Stimulated activated CD8-positive, alpha-beta memory T cell treated with anti-CD3 and anti-CD28 coated beads, Interleukin-15, amount 100 ng/mL, for 4 hours (primary cell): ENCODE data around the gene SMARCD2.
A peak's percentile ranks its signal among the peaks of the same experiment; 100 is the strongest.
"Not testable (repeated sequence)": the region's sequence is repeated elsewhere in the genome, so short reads cannot be mapped to it uniquely, and the experiment has no call there.

Source experiments
- DNase-seq, 2 donors: peaks; one replicate each; pipeline ENCODE4 v3.0.0-alpha.2; 2020; ENCODE audit warnings: low read depth in 2 of 2

SMARCD2 gene

DNA sequence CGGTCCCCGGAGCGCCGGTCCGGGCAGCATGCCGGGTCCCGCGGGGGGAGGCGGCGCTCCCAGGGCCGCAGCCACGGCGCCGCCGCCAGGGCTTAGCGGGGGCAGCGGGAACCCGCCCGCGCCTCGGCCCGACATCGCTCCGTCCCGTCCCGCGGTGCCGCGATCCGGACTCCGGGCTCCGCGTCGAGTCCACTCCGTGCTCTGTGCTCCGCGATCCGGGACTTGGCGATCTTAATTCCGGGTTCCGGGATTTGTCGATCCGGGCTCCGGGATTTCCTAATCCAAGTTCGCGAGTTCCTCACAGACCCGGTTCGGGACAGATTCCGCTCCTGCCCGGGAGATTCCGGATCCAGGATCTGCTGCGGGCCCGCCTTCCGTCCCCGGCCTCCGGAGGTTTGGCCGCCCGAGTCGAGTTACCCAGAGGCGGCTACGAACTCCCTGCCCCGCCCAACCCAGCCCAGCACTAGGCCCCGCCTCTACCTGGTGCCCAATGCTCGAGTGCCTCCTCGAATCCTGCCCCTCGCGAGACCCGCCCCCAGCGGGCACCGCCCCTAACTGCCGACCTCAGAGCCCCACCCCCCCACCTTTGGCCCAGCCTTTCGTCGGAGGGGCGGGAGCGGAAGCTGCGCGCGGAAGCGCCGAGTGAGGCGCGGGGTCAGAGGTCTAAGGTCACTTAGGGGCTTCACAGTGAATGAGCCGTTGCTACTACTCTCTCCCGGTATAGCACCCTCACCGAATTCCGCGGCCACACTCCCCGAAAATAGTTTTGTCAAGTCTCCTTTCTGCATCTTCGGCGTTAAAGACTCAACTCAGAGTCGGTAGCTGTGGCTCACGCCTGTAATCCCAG lies at the start of gene SMARCD2:
SMARCD2 (minus strand) TSS at position 146 of the 847 bp plus-strand sequence; CDS start at position 135, 11 bp downstream.
- DNase-seq = peak; percentile 97 to 98

GRCh38 chr17:63889026-63889848 lies 46.8 kb upstream of the SMARCD2 start:
- not testable (repeated sequence) for DNase-seq

DNA sequence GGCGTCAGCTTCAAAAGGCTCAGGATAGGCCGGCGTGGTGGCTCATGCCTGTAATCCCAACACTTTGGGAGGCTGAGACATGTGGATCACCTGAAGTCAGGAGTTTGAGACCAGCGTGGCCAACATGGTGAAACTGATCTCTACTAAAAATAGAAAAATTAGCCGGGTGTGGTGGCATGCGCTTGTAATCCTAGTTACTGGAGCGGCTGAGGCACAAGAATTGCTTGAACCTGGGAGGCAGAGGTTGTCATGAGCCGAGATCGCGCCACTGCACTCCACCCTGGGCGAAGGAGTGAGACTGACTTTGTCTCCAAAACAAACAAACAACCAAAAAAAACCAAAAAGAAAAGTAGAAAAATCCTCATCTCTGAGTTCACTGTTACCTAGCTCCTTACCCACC lies 42.6 kb upstream of the SMARCD2 start:
- not testable (repeated sequence) for DNase-seq

- DNase-seq = not testable (repeated sequence)
Measured at GRCh38 chr17:63882626-63883126, 40.2 kb upstream of the SMARCD2 start.

- DNase-seq = peak; percentile 14 to 23
Measured at GRCh38 chr17:63881935-63882601, 39.6 kb upstream of the SMARCD2 start, which contains the start of gene GH2. Gene GH2 (minus strand): TSS chr17:63881944. CDS start chr17:63881801, 143 bp downstream.

DNA sequence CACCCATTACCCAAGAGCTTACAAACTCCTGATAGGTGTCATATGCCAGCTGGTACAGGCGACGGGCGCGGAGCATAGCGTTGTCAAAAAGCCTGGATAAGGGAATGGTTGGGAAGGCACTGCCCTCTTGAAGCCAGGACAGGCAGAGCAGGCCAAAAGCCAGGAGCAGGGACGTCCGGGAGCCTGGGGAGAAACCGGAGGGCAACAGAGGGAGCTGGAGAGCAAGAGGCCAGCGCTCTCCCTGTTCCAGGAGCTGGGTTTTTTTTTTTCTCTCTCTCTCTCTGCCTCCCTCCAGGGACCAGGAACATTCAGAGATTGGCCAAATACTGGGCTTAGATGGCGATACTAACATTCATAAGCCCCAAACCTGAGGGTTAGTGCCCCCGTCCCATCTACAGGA lies 38.9 kb upstream of the SMARCD2 start:
- not testable (repeated sequence) for DNase-seq

DNA sequence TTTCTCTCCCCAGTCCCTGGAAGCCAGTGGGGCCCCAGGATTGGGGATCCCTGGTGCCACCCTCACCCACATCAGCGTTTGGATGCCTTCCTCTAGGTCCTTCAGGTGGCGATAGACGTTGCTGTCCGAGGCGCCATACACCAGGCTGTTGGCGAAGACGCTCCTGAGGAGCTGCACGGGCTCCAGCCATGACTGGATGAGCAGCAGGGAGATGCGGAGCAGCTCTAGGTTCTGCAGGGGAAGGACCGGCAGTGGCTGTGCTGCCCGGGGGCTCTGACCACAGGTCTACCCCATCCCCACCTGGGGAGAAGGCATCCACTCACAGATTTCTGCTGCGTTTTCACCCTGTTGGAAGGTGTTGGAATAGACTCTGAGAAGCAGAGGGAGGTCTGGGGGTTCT lies 38.2 kb upstream of the SMARCD2 start:
- no peak for DNase-seq

- DNase-seq = not testable (repeated sequence)
Measured at GRCh38 chr17:63878413-63878812, 35.9 kb upstream of the SMARCD2 start.

- DNase-seq = not testable (repeated sequence)
Measured at GRCh38 chr17:63874693-63875092, 32.2 kb upstream of the SMARCD2 start.

- not testable (repeated sequence) for DNase-seq
Measured at GRCh38 chr17:63874061-63874626, 31.7 kb upstream of the SMARCD2 start.

- DNase-seq = not testable (repeated sequence)
Measured at GRCh38 chr17:63873577-63873976, 31.1 kb upstream of the SMARCD2 start, which contains the start of gene CSH2. Gene CSH2 (minus strand): TSS chr17:63873677. CDS start chr17:63873614, 63 bp downstream.

- DNase-seq = not testable (repeated sequence)
Measured at GRCh38 chr17:63871646-63872365, 29.3 kb upstream of the SMARCD2 start.

- not testable (repeated sequence) for DNase-seq
Measured at GRCh38 chr17:63870292-63870665, 27.8 kb upstream of the SMARCD2 start.

- not testable (repeated sequence) for DNase-seq
Measured at GRCh38 chr17:63869491-63870291, 27.2 kb upstream of the SMARCD2 start.

DNA sequence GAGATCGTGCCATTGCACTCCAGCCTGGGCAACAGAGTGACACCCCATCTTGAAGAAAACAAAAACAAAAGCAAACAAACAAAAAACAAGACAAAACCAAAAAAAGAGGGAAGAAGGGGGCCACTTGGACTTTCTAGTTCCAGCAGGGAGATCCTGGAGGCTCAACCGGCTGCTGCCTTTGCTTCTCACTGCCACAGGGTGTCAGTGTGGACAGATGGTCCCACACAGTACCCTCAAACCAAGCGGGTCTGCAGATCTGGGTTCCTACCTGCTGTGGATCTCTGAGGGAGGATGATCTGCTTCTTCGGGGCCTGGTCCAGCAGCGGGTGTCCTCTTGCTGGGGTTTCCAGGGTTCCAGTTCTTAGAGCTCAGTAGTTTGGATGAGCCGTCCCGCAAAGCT lies 24.1 kb upstream of the SMARCD2 start:
- not testable (repeated sequence) for DNase-seq

- no peak for DNase-seq
Measured at GRCh38 chr17:63859257-63859656, 16.8 kb upstream of the SMARCD2 start.

GRCh38 chr17:63856425-63856824 lies 13.9 kb upstream of the SMARCD2 start:
- not testable (repeated sequence) for DNase-seq

DNA sequence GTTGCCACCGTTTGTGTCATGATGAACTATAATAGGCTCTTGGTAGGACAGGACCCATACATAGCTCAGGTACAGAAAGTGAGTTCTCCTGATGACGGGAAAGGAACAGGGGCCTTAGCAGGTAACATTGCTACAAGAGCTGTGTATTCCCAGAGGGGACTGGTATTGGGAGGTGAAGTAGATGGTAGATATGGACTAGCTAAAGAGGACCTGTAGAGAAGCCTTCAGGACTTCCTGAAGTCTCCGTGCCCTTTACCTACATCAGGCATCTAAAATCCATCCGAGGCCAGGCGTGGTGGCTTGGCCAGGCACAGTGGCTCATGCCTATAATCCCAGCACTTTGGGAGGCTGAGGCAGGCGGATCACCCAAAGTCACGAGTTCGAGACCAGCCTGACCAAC lies 12.7 kb upstream of the SMARCD2 start:
- no peak for DNase-seq

DNA sequence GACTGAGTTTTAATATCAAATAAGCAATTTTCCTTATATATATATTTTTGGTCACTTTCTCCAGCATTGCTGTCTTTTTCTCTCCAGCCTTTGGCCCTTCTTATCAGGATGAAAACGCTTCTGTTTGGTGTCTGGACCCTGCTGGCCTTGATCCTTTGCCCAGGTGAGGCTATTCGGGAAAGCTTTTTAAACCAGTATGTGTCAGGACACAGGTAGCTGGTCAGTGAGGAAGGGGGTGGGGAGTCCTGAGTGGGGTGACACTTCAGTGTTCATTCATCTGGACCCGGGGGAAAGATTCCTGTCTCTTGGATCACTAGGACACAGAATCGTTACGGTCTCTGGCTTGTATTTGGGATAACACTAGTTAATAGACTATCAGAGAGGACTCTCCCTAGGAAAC lies 12.2 kb upstream of the SMARCD2 start:
- DNase-seq = no peak

- no peak for DNase-seq
Measured at GRCh38 chr17:63853260-63853659, 10.8 kb upstream of the SMARCD2 start.
